Medulla oblongata (tissue), 1 donor: Measurements from ENCODE around the gene TREML2.

Experiments used
- DNase-seq: peaks from one replicate; pipeline ENCODE4 v3.0.0-alpha.2; 2015; ENCODE audit errors: extremely low spot score

The TREML2 gene

GRCh38 chr6:41177287-41177686, 23.7 kb downstream of the TREML2 start:
- no peak for DNase-seq

- DNase-seq: no peak
Observed at GRCh38 chr6:41176189-41176588, 24.8 kb downstream of the TREML2 start.

- no peak for DNase-seq
Observed at GRCh38 chr6:41175084-41175483, 25.9 kb downstream of the TREML2 start.

GRCh38 chr6:41174610-41175009, 26.3 kb downstream of the TREML2 start:
- DNase-seq: no peak

GRCh38 chr6:41171908-41172307, 29.0 kb downstream of the TREML2 start:
- no peak for DNase-seq

- DNase-seq: no peak
Observed at GRCh38 chr6:41170547-41171160, 30.3 kb downstream of the TREML2 start.

- no peak for DNase-seq
Observed at GRCh38 chr6:41167173-41167963, 33.6 kb downstream of the TREML2 start.

- DNase-seq: no peak
Observed at GRCh38 chr6:41164551-41165120, 36.3 kb downstream of the TREML2 start.

GRCh38 chr6:41163419-41163717, 37.6 kb downstream of the TREML2 start:
- no peak for DNase-seq

GRCh38 chr6:41162687-41163418, 38.1 kb downstream of the TREML2 start, which contains the start of gene TREM2:
TSS of gene TREM2 (minus strand) at chr6:41163116. CDS start at chr6:41163082, 34 bp downstream.
- peak; percentile 42 for DNase-seq

GRCh38 chr6:41161851-41162552, 38.9 kb downstream of the TREML2 start:
- DNase-seq: peak; percentile 84

- no peak for DNase-seq
Observed at GRCh38 chr6:41161380-41161779, 39.6 kb downstream of the TREML2 start.

GRCh38 chr6:41160933-41161332, 40.0 kb downstream of the TREML2 start:
- no peak for DNase-seq

GRCh38 chr6:41159415-41160082, 41.4 kb downstream of the TREML2 start:
- DNase-seq: no peak

GRCh38 chr6:41157323-41157722, 43.6 kb downstream of the TREML2 start:
- peak; percentile 71 for DNase-seq

- DNase-seq: no peak
Observed at GRCh38 chr6:41156771-41157170, 44.2 kb downstream of the TREML2 start.

GRCh38 chr6:41156001-41156400, 44.9 kb downstream of the TREML2 start:
- DNase-seq: no peak

- DNase-seq: no peak
Observed at GRCh38 chr6:41155132-41155805, 45.7 kb downstream of the TREML2 start.

- DNase-seq: no peak
Observed at GRCh38 chr6:41153992-41154625, 46.8 kb downstream of the TREML2 start, which contains the start of gene TREML1. TSS of gene TREML1 (minus strand) at chr6:41154347. CDS start at chr6:41154288, 59 bp downstream.

- DNase-seq: no peak
Observed at GRCh38 chr6:41153451-41153850, 47.5 kb downstream of the TREML2 start.
